ENCODE data around the gene PUSL1. TPM values are rescaled to one million over a fixed set of nuclear protein-coding genes. Genes with fewer than 3 reads are reported as not detected.

Gene PUSL1
- total RNA-seq, 1 experiment from 2014 or later: 22.7 TPM

DNA sequence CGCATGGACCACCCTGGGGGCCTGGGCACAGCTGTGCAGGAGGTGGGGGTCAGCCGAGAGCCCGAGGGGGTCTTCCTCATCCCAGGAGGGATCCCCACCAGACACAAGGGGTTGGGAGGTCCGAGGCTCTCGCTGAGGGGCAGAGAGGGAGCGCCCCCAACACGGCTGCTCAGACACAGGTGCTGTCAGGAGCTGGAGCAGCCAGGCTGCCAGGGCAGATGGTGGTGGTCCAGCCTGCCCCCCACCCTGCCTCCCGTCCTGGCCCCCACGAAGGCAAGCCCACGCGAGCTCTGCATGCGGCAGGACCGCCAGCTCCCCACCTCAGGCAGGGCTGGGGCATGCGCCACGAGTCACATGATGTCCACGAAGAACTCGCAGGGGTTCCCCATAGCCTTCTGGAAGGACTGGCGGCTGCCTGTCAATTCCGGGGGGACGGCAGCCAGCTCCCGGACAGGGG, 27.4 kb downstream of the PUSL1 start:
- Mint-ChIP-seq H3K4me1 (ENCODE audit: low read depth, unreplicated experiment) (no peaks in the 10 kb centered on the region), H3K36me3 (ENCODE audit: insufficient read depth, unreplicated experiment) (peaks cover 55% of the 10 kb centered on the region), H3K27ac (ENCODE audit: unreplicated experiment) (no peak overlapping the region), H3K9me3 (ENCODE audit: low read depth, unreplicated experiment) (no peaks in the 10 kb centered on the region), H3K27me3 (ENCODE audit: unreplicated experiment) (no peaks in the 10 kb centered on the region), H3K4me3 (ENCODE audit: low read depth, unreplicated experiment) (no peak overlapping the region)
- CTCF ChIA-PET: no interaction called here
- intact Hi-C loops (cut with micrococcal nuclease; ENCODE audit: unreplicated experiment): no loop called here
- DNase-seq: no peak
- TF ChIP-seq, protein P1, sequence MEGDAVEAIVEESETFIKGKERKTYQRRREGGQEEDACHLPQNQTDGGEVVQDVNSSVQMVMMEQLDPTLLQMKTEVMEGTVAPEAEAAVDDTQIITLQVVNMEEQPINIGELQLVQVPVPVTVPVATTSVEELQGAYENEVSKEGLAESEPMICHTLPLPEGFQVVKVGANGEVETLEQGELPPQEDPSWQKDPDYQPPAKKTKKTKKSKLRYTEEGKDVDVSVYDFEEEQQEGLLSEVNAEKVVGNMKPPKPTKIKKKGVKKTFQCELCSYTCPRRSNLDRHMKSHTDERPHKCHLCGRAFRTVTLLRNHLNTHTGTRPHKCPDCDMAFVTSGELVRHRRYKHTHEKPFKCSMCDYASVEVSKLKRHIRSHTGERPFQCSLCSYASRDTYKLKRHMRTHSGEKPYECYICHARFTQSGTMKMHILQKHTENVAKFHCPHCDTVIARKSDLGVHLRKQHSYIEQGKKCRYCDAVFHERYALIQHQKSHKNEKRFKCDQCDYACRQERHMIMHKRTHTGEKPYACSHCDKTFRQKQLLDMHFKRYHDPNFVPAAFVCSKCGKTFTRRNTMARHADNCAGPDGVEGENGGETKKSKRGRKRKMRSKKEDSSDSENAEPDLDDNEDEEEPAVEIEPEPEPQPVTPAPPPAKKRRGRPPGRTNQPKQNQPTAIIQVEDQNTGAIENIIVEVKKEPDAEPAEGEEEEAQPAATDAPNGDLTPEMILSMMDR (IDR thresholded peaks at IDR 0.05; ENCODE audit: unreplicated experiment): no peak
- BruUV-seq (replicated peaks): no TSS peak

DNA sequence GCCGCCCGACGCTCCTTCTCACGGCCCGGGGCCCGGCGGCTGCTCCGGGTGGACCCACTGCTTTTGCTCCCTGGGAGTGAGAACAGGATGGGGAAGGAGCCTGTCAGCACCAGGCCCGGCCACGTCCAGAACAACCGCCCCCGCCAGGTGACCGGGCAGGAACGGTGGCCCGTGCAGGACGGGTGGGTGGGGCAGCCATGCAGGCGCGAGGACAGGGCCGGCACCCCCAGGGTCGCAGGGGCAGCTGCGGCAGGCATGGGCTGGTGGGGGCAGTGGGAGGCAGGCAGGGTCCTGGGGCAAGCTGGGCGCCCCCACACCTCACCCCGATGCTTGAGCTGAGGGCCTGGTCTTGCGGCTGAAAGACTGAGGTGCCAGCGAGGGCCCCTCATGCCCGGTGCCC, 28.0 kb downstream of the PUSL1 start:
- CTCF ChIA-PET: interaction anchor here (0.5 kb wide), 1 partner anchor 63 kb away, joined by 3 read pairs; the partner anchor contains the start of gene UBE2J2
- H3K36me3 Mint-ChIP-seq (ENCODE audit: insufficient read depth, unreplicated experiment): peaks cover 57% of the 10 kb centered on the region
- no peaks in the 10 kb centered on the region for H3K9me3 Mint-ChIP-seq (ENCODE audit: low read depth, unreplicated experiment)
- TF ChIP-seq, protein P1 (IDR thresholded peaks at IDR 0.05; ENCODE audit: unreplicated experiment): no peak
- intact Hi-C loops (cut with micrococcal nuclease; ENCODE audit: unreplicated experiment): no loop called here
- no peak overlapping the region for H3K4me3 Mint-ChIP-seq (ENCODE audit: low read depth, unreplicated experiment)
- DNase-seq: no peak
- H3K27ac Mint-ChIP-seq (ENCODE audit: unreplicated experiment): no peak overlapping the region
- no TSS peak for BruUV-seq (replicated peaks)
- no peaks in the 10 kb centered on the region for H3K27me3 Mint-ChIP-seq (ENCODE audit: unreplicated experiment)
- H3K4me1 Mint-ChIP-seq (ENCODE audit: low read depth, unreplicated experiment): no peaks in the 10 kb centered on the region

DNA sequence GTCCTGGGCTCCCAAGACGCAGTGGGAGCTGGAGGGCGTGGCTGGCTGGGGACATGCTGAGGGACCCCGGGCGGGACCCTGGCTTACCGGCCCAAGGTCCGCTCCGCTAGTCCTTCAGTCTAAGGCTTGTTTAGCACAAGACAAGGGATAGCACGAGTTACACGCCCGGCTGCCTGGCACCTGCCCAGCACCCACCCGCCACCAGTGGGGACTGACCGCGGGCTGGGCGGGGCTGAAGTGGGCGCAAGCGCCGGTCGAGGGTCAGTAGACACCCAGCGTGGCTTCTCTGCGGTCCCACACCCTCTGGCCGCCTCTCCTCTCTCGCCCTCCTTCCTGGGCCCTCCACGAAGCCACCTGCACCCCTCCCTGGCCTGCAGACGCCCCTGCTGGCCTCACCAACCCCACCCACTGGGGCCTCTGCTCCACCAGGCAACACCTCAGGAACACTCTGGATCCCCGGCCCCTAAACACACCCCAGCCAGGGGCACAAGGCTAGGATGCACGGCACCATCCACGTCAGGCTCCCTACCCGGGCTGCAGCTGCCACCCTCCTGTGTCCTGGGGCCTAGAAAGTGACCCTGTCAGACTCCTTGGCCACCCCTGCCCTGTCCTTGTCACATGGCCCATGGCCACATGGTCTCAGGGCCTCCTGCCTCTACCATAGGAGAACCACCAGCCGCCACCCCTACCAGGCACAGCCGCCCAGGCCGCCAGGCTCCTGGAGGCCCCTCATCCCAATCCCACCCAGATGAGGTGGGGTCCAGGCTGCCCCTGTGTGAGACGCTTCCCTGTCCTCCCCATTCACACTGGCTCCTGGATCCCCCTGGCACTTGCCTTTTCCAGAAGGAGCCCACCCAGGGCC, 28.8 kb downstream of the PUSL1 start:
- no peak for DNase-seq
- H3K27me3 Mint-ChIP-seq (ENCODE audit: unreplicated experiment): no peaks in the 10 kb centered on the region
- H3K4me3 Mint-ChIP-seq (ENCODE audit: low read depth, unreplicated experiment): no peak overlapping the region
- intact Hi-C loops (cut with micrococcal nuclease; ENCODE audit: unreplicated experiment): no loop called here
- BruUV-seq (replicated peaks): no TSS peak
- H3K4me1 Mint-ChIP-seq (ENCODE audit: low read depth, unreplicated experiment): no peaks in the 10 kb centered on the region
- TF ChIP-seq, protein P1 (IDR thresholded peaks at IDR 0.05; ENCODE audit: unreplicated experiment): no peak
- no peak overlapping the region for H3K27ac Mint-ChIP-seq (ENCODE audit: unreplicated experiment)
- H3K36me3 Mint-ChIP-seq (ENCODE audit: insufficient read depth, unreplicated experiment): peaks cover 60% of the 10 kb centered on the region
- no peaks in the 10 kb centered on the region for H3K9me3 Mint-ChIP-seq (ENCODE audit: low read depth, unreplicated experiment)
- CTCF ChIA-PET: no interaction called here

DNA sequence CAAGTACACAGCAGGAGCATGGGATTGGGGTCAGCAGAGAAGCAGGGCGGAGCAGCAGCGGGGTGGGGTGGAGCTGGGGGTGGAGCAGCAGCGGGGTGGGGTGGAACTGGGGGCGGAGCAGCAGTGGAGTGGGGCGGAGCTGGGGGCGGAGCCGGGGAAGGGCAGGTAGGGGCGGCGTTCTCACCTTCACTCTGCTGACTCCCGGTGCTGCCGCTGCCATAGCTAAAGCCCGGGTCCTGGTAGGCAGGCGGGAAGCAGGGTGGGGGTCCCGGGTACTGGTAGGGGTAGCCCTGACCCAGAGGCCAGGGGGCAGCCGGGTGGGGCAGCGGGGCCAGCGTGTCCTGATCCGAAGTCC, 29.4 kb downstream of the PUSL1 start:
- peaks cover 54% of the 10 kb centered on the region for H3K36me3 Mint-ChIP-seq (ENCODE audit: insufficient read depth, unreplicated experiment)
- BruUV-seq (replicated peaks): no TSS peak
- no peaks in the 10 kb centered on the region for H3K9me3 Mint-ChIP-seq (ENCODE audit: low read depth, unreplicated experiment)
- intact Hi-C loops (cut with micrococcal nuclease; ENCODE audit: unreplicated experiment): no loop called here
- CTCF ChIA-PET: no interaction called here
- TF ChIP-seq, protein P1 (IDR thresholded peaks at IDR 0.05; ENCODE audit: unreplicated experiment): no peak
- H3K27ac Mint-ChIP-seq (ENCODE audit: unreplicated experiment): no peak overlapping the region
- H3K4me1 Mint-ChIP-seq (ENCODE audit: low read depth, unreplicated experiment): peaks cover 4% of the 10 kb centered on the region
- no peak for DNase-seq
- H3K4me3 Mint-ChIP-seq (ENCODE audit: low read depth, unreplicated experiment): no peak overlapping the region
- H3K27me3 Mint-ChIP-seq (ENCODE audit: unreplicated experiment): no peaks in the 10 kb centered on the region

Data from Calu3 (cell line).